ENCODE data around the gene KCNK7.

KCNK7 gene

DNA sequence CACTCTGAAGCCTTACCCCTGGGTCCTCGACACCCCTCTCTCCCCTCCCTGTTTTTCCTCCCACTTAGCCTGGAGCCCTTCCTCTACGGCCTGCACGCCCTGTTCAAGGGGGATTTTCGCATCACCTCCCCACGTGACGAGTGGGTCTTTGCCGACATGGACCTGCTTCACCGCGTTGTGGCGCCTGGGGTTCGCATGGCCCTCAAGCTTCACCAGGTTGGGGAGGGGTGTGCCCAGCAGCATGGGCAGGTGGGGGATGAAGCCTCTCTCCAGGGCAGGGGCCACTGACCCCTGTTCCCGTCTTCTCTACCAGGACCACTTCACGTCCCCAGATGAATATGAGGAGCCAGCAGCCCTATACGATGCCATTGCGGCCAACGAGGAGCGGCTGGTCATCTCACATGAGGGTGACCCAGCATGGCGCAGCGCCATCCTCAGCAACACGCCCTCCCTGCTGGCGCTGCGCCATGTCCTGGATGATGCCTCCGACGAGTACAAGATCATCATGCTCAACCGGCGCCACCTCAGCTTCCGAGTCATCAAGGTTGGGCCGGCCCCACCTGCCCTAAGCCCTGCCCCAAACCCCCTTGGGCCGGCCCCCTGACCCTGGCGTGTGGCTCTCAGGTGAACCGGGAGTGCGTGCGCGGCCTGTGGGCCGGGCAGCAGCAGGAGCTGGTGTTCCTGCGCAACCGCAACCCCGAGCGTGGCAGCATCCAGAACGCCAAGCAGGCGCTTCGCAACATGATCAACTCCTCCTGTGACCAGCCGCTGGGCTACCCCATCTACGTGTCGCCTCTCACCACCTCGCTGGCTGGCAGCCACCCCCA is 39.5 kb upstream of the KCNK7 start:
- in situ Hi-C loops (cut with MboI; ENCODE audit: low sequenced_read_pairs, unreplicated experiment), result no loop called here
- TF ChIP-seq, protein P1, sequence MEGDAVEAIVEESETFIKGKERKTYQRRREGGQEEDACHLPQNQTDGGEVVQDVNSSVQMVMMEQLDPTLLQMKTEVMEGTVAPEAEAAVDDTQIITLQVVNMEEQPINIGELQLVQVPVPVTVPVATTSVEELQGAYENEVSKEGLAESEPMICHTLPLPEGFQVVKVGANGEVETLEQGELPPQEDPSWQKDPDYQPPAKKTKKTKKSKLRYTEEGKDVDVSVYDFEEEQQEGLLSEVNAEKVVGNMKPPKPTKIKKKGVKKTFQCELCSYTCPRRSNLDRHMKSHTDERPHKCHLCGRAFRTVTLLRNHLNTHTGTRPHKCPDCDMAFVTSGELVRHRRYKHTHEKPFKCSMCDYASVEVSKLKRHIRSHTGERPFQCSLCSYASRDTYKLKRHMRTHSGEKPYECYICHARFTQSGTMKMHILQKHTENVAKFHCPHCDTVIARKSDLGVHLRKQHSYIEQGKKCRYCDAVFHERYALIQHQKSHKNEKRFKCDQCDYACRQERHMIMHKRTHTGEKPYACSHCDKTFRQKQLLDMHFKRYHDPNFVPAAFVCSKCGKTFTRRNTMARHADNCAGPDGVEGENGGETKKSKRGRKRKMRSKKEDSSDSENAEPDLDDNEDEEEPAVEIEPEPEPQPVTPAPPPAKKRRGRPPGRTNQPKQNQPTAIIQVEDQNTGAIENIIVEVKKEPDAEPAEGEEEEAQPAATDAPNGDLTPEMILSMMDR (IDR thresholded peaks at IDR 0.05; ENCODE audit: borderline replicate concordance, control extremely low read depth, extremely low read depth, insufficient read depth, missing control alignments), result no peak
- no peak for DNase-seq (ENCODE audit: low spot score)

DNA sequence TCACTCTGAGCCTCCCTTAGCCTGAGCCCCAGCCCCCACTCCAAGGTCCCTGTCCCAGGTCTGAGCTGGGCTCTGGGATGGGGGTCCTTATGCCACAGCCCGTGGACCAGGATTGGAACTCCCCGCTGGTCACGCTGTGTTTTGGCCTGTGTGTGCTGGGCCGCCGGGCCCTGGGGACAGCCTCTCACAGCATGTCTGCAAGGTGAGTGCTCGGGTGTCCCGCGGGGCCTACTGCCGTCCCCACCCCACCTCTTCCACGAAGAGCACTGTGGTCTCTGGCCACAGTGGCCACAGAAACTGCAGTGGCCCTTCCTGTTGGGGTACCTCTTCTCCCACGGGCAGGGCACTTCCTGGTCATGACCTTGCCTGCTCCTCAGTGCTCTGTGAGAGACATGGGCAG is 38.8 kb upstream of the KCNK7 start:
- TF ChIP-seq, protein P1 (IDR thresholded peaks at IDR 0.05; ENCODE audit: borderline replicate concordance, control extremely low read depth, extremely low read depth, insufficient read depth, missing control alignments), result no peak
- in situ Hi-C loops (cut with MboI; ENCODE audit: low sequenced_read_pairs, unreplicated experiment), result no loop called here
- DNase-seq (ENCODE audit: low spot score), result no peak

DNA sequence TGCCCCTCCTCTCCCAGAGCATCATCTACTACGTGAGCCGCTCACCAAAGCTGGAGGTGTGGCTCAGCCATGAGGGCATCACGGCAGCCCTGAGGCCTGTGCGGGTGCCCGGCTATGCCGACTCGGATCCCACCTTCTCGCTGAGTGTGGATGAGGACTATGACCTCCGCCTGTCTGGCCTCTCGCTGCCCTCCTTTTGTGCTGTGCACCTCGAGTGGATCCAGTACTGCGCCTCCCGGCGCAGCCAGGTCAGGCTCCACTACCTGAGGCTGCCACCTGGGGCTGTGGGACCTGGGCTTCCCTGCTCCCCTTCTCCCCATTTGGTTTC is 38.5 kb upstream of the KCNK7 start:
- TF ChIP-seq, protein P1 (IDR thresholded peaks at IDR 0.05; ENCODE audit: borderline replicate concordance, control extremely low read depth, extremely low read depth, insufficient read depth, missing control alignments), result no peak
- no peak for DNase-seq (ENCODE audit: low spot score)
- in situ Hi-C loops (cut with MboI; ENCODE audit: low sequenced_read_pairs, unreplicated experiment), result no loop called here

DNA sequence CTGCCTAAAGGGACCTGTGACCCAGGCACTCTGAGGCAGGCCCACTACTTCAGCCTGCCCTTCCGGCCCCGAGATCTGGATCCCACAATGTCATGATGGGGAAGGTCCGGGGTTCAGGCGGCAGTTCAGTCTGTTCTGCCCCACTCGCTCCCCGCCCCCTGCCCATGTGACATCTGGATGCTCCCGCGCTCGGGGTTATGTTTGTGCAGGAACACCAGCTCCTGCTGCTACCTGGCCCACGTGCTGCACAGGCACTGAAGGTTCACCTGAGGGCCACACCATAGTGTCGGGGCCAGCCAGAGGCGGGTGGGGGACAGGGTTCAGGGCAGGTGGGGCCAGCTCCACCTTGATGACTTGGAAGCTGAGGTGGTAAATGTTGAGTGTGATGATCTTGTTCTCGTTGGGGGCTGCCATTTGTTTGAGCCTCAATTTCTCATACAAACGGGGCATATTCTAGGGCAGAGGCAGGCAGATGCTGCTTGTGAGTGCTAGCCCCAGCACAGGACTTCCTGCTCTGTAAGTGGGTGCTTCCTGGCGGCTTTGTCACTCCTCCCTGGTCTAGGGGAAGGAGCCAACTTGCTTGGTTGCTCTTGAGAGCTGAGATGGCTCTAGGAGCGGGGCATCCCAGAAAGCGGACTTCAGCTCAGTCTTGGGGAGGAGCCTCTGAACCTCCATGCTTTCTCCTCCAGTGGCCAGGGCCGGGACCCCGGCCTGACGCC is 37.9 kb upstream of the KCNK7 start:
- in situ Hi-C loops (cut with MboI; ENCODE audit: low sequenced_read_pairs, unreplicated experiment), result no loop called here
- TF ChIP-seq, protein P1 (IDR thresholded peaks at IDR 0.05; ENCODE audit: borderline replicate concordance, control extremely low read depth, extremely low read depth, insufficient read depth, missing control alignments), result no peak
- no peak for DNase-seq (ENCODE audit: low spot score)

DNA sequence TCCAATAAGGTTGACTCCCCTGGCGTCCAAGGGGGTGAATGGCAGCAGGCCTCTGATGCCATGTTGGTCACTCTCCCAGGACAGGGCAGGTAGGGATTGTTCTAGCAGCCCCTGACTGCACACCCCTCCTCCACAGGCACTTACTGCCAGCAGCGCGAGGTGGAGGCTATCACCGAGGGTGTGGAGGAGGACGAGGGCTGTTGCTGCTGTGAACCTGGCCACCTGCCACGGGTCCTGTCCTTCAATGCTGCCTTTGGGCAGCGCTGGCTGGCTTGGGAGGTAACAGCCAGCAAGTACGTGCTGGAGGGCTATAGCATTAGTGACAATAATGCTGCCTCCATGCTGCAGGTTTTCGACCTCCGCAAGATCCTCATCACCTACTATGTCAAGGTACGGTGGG is 34.6 kb upstream of the KCNK7 start:
- no peak for DNase-seq (ENCODE audit: low spot score)
- in situ Hi-C loops (cut with MboI; ENCODE audit: low sequenced_read_pairs, unreplicated experiment), result no loop called here
- TF ChIP-seq, protein P1 (IDR thresholded peaks at IDR 0.05; ENCODE audit: borderline replicate concordance, control extremely low read depth, extremely low read depth, insufficient read depth, missing control alignments), result no peak

DNA sequence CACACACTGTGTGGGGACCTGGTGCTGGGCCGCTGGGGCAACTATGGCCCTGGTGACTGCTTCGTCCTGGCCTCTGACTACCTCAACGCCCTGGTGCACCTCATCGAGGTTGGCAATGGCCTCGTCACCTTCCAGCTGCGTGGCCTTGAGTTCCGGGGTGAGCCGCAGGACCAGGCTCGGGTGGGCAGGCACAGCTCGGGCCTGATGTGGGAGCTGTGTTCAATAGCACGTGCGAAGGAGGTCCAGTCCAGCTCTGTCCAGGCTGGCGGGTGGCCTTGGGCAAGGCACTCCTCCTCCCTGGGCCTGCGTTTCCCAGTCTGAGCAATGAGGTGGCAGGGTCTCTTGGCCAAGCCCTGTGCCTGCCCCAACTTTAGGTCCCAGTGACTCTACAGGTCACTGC is 34.0 kb upstream of the KCNK7 start:
- in situ Hi-C loops (cut with MboI; ENCODE audit: low sequenced_read_pairs, unreplicated experiment), result no loop called here
- TF ChIP-seq, protein P1 (IDR thresholded peaks at IDR 0.05; ENCODE audit: borderline replicate concordance, control extremely low read depth, extremely low read depth, insufficient read depth, missing control alignments), result no peak
- no peak for DNase-seq (ENCODE audit: low spot score)
